PFSK-1 (cell line): ENCODE measurements around the gene HCN1.

ENCODE experiments used
- FOXP2 ChIP-seq: optimal IDR thresholded peaks from 2 replicates; pipeline ENCODE3; 2011; ENCODE audit warnings: borderline replicate concordance, control low read depth, inconsistent platforms; ENCODE audit not compliant: insufficient read depth; ENCODE audit errors: extremely low read length, extremely low read depth
- POLR2AphosphoS5 ChIP-seq: IDR thresholded peaks from 2 replicates; pipeline ENCODE4 v1.6.1; 2012; ENCODE audit warnings: low read depth, mild to moderate bottlenecking, control low read depth, low read length, moderate library complexity
- REST ChIP-seq, 2 experiments: IDR thresholded peaks; 2 replicates each; pipeline versions ENCODE4 v1.6.1 to v1.8.0; 2011 to 2012; ENCODE audit warnings: low read depth in 2 of 2, low read length in 2 of 2, control low read depth in 1 of 2, inconsistent platforms in 1 of 2, mild to moderate bottlenecking in 1 of 2, moderate library complexity in 1 of 2; ENCODE audit not compliant: insufficient read depth in 1 of 2
- SIN3A ChIP-seq: IDR thresholded peaks from 2 replicates; pipeline ENCODE4 v1.6.1; 2012; ENCODE audit warnings: mild to moderate bottlenecking, low read length, moderate library complexity, borderline replicate concordance; ENCODE audit not compliant: insufficient read depth
- TAF1 ChIP-seq: IDR thresholded peaks from 2 replicates; pipeline ENCODE4 v1.6.1; 2012; ENCODE audit warnings: low read length, control low read depth, borderline replicate concordance; ENCODE audit not compliant: insufficient read depth

The HCN1 gene

GRCh38 chr5:45440466-45440865 is 255.7 kb downstream of the HCN1 start:
- no peak for TF ChIP-seq REST (IDR thresholded peaks at IDR 0.05; ENCODE audit: insufficient read depth in 1 of 2, low read depth in 2 of 2, low read length in 2 of 2)
- no peak for TF ChIP-seq SIN3A
- no peak for TF ChIP-seq TAF1
- TF ChIP-seq FOXP2: no peak
- no peak for TF ChIP-seq POLR2AphosphoS5

- no peak for TF ChIP-seq TAF1
- no peak for TF ChIP-seq SIN3A
- no peak for TF ChIP-seq POLR2AphosphoS5
- TF ChIP-seq REST (IDR thresholded peaks at IDR 0.05; ENCODE audit: insufficient read depth in 1 of 2, low read depth in 2 of 2, low read length in 2 of 2): no peak
- no peak for TF ChIP-seq FOXP2
These were observed 258.4 kb downstream of the HCN1 start for GRCh38 chr5:45437752-45438151.

GRCh38 chr5:45417285-45417998 is 278.7 kb downstream of the HCN1 start:
- TF ChIP-seq TAF1 (no peak), SIN3A (no peak), POLR2AphosphoS5 (no peak), FOXP2 (no peak), REST (IDR thresholded peaks at IDR 0.05; ENCODE audit: insufficient read depth in 1 of 2, low read depth in 2 of 2, low read length in 2 of 2) (no peak)

DNA sequence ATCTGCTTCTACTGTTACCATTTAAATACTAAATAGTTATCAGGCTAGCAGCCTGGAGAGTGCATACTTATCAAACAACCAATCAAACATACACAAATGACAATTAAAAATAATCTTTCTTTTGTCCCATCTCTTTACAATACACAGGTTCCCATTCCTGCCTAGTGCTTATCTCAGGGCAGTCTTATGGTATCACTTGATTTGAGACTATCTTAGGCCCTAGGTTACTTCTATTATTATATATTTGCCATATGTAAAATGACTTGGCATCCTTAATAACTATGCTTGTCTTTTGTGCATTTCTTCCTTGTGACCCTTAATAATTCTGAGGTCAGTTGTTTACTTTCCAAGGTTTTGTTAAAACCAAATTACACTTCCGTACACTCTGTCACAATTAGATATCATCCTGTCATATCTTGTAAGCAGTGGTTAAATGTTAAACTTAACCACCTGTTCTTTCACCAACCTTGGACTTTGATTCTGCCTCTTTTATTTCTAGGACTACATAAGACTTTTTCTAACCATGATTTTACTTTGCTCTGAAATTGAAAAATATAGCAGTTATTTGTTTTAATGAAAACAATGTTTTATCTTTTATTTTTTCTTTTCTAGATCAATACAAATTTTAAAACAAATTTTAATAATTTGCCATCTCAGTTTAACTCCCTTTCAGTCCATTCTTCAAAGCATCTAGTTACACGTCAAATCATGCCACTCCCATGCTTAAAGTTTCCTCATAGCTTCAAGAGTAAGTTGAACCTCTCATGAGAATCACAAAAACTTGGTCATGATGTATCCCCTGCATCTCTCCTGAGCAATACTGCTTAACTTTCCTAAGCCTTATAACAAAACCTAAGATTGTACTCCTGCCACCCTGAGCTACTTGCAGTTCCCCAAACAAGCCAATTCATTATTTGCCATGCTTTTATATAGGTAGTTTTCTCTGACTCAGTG is 281.3 kb downstream of the HCN1 start:
- TF ChIP-seq TAF1 (no peak), REST (IDR thresholded peaks at IDR 0.05; ENCODE audit: insufficient read depth in 1 of 2, low read depth in 2 of 2, low read length in 2 of 2) (no peak), FOXP2 (no peak), SIN3A (no peak), POLR2AphosphoS5 (no peak)
